Measurements from ENCODE around the gene MEIOC. TPM values are rescaled to one million over a fixed set of nuclear protein-coding genes. Genes with fewer than 3 reads are reported as not detected.

MEIOC gene
- total and polyA plus RNA-seq, 12 donors: 0.03 to 0.40 (median 0.15) TPM; not detected in 8

DNA sequence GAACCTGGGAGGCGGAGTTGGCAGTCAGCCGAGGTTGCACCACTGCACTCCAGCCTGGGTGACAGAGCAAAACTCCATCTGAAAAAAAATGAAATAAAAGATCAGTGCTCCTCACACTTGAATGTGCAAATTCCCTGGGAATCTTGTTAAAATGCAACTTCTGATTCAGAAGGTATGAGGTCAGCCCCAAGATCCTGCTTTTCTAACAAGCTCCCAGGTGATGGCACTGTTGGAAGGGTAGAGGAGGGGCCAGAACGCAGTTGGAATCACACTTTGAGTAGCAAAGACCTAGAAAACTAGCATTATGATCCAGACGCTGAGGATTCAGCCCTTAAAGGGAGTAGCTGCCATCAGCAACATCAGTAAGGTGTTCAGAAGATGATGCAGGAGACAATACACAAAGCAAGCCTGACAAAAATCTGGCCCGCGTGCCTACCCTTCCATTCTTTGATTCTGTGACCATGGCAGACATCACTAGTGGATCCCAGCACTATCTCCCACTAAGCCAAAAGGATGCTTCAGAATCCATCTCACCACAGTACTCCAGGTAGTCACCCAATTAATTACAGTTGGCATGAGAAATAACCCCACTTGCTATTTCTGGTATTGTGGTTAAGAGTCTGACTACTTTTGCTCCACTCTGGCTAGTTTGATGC is 33.1 kb upstream of the MEIOC start:
- Histone ChIP-seq H3K27ac (no peak overlapping the region), H3K36me3 (no peaks in the 10 kb centered on the region), H3K27me3 (peaks cover 0 to 16% (median 0%) of the 10 kb centered on the region in 7 donors), H3K4me1 (peaks cover 0 to 13% (median 4%) of the 10 kb centered on the region in 9 donors), H3K4me3 (no peak overlapping the region), H3K9me3 (no peaks in the 10 kb centered on the region)
- ATAC-seq: no peak
- TF ChIP-seq, protein P1, sequence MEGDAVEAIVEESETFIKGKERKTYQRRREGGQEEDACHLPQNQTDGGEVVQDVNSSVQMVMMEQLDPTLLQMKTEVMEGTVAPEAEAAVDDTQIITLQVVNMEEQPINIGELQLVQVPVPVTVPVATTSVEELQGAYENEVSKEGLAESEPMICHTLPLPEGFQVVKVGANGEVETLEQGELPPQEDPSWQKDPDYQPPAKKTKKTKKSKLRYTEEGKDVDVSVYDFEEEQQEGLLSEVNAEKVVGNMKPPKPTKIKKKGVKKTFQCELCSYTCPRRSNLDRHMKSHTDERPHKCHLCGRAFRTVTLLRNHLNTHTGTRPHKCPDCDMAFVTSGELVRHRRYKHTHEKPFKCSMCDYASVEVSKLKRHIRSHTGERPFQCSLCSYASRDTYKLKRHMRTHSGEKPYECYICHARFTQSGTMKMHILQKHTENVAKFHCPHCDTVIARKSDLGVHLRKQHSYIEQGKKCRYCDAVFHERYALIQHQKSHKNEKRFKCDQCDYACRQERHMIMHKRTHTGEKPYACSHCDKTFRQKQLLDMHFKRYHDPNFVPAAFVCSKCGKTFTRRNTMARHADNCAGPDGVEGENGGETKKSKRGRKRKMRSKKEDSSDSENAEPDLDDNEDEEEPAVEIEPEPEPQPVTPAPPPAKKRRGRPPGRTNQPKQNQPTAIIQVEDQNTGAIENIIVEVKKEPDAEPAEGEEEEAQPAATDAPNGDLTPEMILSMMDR (IDR thresholded peaks at IDR 0.05): no peak
- DNase-seq: no peak
- WGBS, 2 donors: 76 to 81% methylated on average over 6 of the region's 6 CpGs
- intact Hi-C loops (cut with DNase I): no loop called here

DNA sequence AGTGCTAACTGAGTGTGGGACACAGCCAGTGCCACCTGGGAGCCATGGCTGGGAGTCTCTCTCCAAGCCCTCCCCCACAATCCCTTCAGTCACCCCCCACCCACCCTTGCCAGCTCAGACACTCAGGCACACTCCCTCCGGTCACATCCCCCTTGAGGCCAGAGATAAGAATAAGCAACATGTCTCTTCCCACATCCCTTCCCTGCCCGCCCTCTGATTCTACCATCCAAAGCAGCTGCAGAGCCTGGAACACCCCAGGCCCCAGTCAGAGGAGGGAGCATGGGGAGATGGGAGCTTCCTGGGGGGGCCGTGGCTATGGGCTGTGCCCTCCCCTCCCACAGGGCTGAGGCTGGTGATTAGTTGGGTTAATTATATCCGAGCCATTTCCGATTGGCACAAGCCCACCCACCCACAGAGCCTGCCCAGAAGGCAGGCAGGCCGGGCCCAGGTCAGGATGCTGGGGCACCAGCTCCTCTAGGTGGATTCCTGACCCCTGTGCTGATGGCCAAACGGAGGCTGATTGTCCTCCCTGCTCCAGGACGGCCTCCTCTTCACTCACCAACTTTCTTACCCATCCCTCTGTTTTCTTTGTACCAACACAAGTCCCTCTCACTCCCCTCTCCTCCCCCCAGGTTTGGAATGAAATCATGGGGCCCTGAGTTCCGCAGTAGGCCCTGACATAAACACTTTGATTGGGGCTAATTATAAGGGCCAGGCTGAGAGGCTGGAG is 28.6 kb upstream of the MEIOC start:
- Histone ChIP-seq H3K27ac (peak overlapping the region in 9 of 10 donors; percentile 61 to 89 (median 73)), H3K9me3 (no peaks in the 10 kb centered on the region), H3K4me3 (peak overlapping the region in 6 of 10 donors; percentile 29 to 49 (median 42)), H3K27me3 (peaks cover 0 to 8% (median 0%) of the 10 kb centered on the region in 7 donors), H3K36me3 (no peaks in the 10 kb centered on the region), H3K4me1 (peaks cover 0 to 19% (median 4%) of the 10 kb centered on the region in 9 donors)
- DNase-seq: no peak
- 85 to 86% methylated on average over 9 of the region's 9 CpGs for WGBS, 2 donors
- ATAC-seq: no peak
- TF ChIP-seq, protein P1 (IDR thresholded peaks at IDR 0.05): no peak
- intact Hi-C loops (cut with DNase I): loop anchor here in 1 of 10 donors (5.0 kb wide), 1 partner anchor 70 kb away; the partner anchor contains the start of gene FZD2

DNA sequence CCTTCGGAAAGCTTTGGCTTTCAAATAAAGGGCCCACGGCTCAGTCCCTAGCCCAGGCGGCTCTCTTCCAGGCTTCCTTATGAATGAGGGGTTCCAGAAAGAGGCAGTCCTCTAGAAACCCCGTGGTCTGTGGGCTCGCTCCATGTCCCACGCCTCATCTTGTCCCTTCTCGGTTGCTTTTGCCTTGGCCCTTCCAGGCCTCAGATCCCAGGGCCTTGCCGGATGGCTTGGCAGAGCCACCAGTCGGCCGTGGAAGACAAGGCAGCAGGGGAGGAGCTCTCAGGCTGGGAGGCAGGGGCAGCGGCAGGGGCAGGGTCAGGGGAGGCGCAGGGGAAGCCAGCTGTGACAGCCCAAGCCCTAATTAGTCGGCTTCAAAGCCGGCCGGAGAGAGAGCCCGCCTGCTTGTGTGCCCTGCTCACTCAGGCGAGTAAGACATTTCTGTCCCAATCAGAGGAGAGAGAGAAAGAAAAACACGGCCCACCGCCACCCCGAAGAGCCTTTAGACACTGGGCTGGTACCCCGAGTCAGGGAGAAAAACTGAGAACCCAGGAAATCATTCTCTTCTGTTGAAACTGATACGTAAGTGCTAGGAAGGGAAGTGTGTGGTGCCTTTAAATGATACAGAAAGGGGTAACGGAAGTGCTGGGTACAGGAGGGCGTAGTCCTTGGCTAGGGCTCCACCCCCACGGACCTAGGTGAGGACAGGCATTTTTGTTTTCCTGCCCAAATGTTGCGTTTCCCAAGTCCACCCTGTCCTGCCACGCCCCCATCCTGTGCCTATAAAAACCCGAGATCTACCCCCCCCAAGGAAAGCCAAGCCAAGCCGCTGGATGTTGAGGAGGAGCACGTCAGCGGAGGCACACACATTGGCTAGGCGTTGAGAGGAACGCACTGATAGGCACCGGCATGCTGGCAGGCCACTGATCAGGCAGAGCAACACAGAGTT is 27.8 kb upstream of the MEIOC start:
- intact Hi-C loops (cut with DNase I): loop anchor here in 1 of 10 donors (5.0 kb wide), 1 partner anchor 71 kb away; the partner anchor contains the start of gene FZD2
- Histone ChIP-seq H3K27me3 (peaks cover 0 to 8% (median 0%) of the 10 kb centered on the region in 7 donors), H3K4me1 (peaks cover 0 to 19% (median 4%) of the 10 kb centered on the region in 9 donors), H3K36me3 (no peaks in the 10 kb centered on the region), H3K9me3 (no peaks in the 10 kb centered on the region), H3K27ac (peak overlapping the region in 9 of 10 donors; percentile 61 to 89 (median 73)), H3K4me3 (peak overlapping the region in 8 of 10 donors; percentile 4 to 49 (median 40))
- 42 to 44% methylated on average over 34 of the region's 34 CpGs for WGBS, 2 donors
- peak; percentile 66 for DNase-seq
- ATAC-seq: peak; percentile 69 to 94 (median 88)
- TF ChIP-seq, protein P1 (IDR thresholded peaks at IDR 0.05): no peak

All from heart right ventricle (tissue), 16 donors.